Parietal lobe (tissue), 1 donor: ENCODE results near the gene ALX1. TPM values are rescaled to one million over a fixed set of nuclear protein-coding genes. Genes with fewer than 3 reads are reported as not detected.

Experiments used
- total RNA-seq: library from RNA; depleted of rRNA; stranded (reverse); fragments of >200 nt; gene quantifications from one replicate; pipeline ENCODE4 v1.2.3, GENCODE V29; 2014

Gene ALX1
- not detected for total RNA-seq

GRCh38 chr12:85280165-85280983 lies at the start of gene ALX1:
TSS of gene ALX1 (plus strand) at chr12:85280220. CDS start at chr12:85280262, 42 bp downstream.

Other genes starting within 250 kb of the ALX1 start
- gene TSPAN19, start 243.9 kb upstream of the ALX1 start, total RNA-seq = 1.3 TPM
- gene LRRIQ1, start 243.9 kb upstream of the ALX1 start, total RNA-seq = 6.9 TPM